Activated T-helper 1 cell treated with Interleukin-2 at 50 U/mL for 16 hours (primary cell): Measurements from ENCODE around the gene BBS1.
"Not testable (repeated sequence)": the region's sequence is repeated elsewhere in the genome, so short reads cannot be mapped to it uniquely, and the experiment has no call there.

Experiments used
- DNase-seq: peaks from one replicate; pipeline ENCODE4 v3.0.0-alpha.2; 2020; ENCODE audit warnings: low read depth

The BBS1 gene

GRCh38 chr11:66579017-66579606 lies 68.7 kb downstream of the BBS1 start:
- peak; percentile 53 for DNase-seq

GRCh38 chr11:66580803-66581202 lies 70.4 kb downstream of the BBS1 start:
- no peak for DNase-seq

- DNase-seq, result no peak
These were observed 70.8 kb downstream of the BBS1 start for GRCh38 chr11:66581261-66581660.

GRCh38 chr11:66582565-66583147 lies 72.2 kb downstream of the BBS1 start:
- DNase-seq, result not testable (repeated sequence)
